Ishikawa (cell line): ENCODE measurements around the gene TNFRSF12A.

Experiments used
- CEBPB ChIP-seq: IDR thresholded peaks from 2 replicates; pipeline ENCODE4 v1.6.1; 2012
- CREB1 ChIP-seq: IDR thresholded peaks from 2 replicates; pipeline ENCODE4 v1.6.1; 2012; ENCODE audit warnings: low read depth
- EGR1 ChIP-seq: IDR thresholded peaks from 2 replicates; pipeline ENCODE4 v1.6.1; 2012
- EP300 ChIP-seq: IDR thresholded peaks from 2 replicates; pipeline ENCODE4 v1.6.1; 2012; ENCODE audit warnings: borderline replicate concordance
- FOXM1 ChIP-seq: IDR thresholded peaks from 2 replicates; pipeline ENCODE4 v1.6.1; 2012; ENCODE audit warnings: low read depth, borderline replicate concordance
- NFIC ChIP-seq: IDR thresholded peaks from 2 replicates; pipeline ENCODE4 v1.6.1; 2012
- RAD21 ChIP-seq: IDR thresholded peaks from 2 replicates; pipeline ENCODE4 v1.6.1; 2012; ENCODE audit warnings: low read depth
- TAF1 ChIP-seq: IDR thresholded peaks from 2 replicates; pipeline ENCODE4 v1.6.1; 2012; ENCODE audit warnings: low read depth, mild to moderate bottlenecking
- TCF12 ChIP-seq: IDR thresholded peaks from 2 replicates; pipeline ENCODE4 v1.6.1; 2012; ENCODE audit warnings: low read depth
- TEAD4 ChIP-seq: IDR thresholded peaks from 2 replicates; pipeline ENCODE4 v1.6.1; 2012
- YY1 ChIP-seq: IDR thresholded peaks from 2 replicates; pipeline ENCODE4 v1.6.1; 2012; ENCODE audit warnings: low read depth
- ZBTB7A ChIP-seq: IDR thresholded peaks from 2 replicates; pipeline ENCODE4 v1.6.1; 2012; ENCODE audit warnings: low read depth
- TF ChIP-seq, protein P1 (sequence below): IDR thresholded peaks from 2 replicates; pipeline ENCODE4 v1.6.1; 2012
- TF ChIP-seq, protein P2 (sequence below): IDR thresholded peaks from 2 replicates; pipeline ENCODE4 v1.6.1; 2012; ENCODE audit warnings: low read depth, mild to moderate bottlenecking
- TF ChIP-seq, protein P3 (sequence below): IDR thresholded peaks from 2 replicates; pipeline ENCODE4 v1.6.1; 2012

TNFRSF12A gene

DNA sequence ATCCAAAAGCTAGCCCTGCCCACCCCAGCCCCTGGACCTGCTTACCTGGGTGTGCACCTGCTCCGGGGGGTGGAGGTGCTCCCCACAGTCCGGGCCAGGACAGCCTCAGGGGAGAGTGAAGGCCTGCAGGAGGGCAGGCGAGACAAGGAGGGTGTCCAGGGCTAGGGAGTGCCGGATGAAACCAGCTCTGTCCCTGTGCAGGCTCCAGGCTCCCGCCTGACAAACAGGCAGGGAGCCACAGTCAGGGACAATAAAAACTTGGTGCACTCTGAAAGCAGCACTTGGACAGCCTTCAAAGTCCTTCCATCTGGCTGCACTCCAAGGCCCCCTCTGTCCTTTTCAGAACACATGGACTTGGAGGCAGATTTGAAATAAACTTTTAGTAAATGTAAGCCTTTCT, 47.1 kb upstream of the TNFRSF12A start:
- TF ChIP-seq EGR1 (no peak), YY1 (no peak), CEBPB (no peak), EP300 (no peak), TCF12 (no peak), NFIC (no peak), ZBTB7A (no peak), RAD21 (no peak), TAF1 (no peak), FOXM1 (no peak), TEAD4 (no peak), CREB1 (no peak)
- TF ChIP-seq, protein P1, sequence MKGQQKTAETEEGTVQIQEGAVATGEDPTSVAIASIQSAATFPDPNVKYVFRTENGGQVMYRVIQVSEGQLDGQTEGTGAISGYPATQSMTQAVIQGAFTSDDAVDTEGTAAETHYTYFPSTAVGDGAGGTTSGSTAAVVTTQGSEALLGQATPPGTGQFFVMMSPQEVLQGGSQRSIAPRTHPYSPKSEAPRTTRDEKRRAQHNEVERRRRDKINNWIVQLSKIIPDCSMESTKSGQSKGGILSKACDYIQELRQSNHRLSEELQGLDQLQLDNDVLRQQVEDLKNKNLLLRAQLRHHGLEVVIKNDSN, result no peak
- TF ChIP-seq, protein P2, sequence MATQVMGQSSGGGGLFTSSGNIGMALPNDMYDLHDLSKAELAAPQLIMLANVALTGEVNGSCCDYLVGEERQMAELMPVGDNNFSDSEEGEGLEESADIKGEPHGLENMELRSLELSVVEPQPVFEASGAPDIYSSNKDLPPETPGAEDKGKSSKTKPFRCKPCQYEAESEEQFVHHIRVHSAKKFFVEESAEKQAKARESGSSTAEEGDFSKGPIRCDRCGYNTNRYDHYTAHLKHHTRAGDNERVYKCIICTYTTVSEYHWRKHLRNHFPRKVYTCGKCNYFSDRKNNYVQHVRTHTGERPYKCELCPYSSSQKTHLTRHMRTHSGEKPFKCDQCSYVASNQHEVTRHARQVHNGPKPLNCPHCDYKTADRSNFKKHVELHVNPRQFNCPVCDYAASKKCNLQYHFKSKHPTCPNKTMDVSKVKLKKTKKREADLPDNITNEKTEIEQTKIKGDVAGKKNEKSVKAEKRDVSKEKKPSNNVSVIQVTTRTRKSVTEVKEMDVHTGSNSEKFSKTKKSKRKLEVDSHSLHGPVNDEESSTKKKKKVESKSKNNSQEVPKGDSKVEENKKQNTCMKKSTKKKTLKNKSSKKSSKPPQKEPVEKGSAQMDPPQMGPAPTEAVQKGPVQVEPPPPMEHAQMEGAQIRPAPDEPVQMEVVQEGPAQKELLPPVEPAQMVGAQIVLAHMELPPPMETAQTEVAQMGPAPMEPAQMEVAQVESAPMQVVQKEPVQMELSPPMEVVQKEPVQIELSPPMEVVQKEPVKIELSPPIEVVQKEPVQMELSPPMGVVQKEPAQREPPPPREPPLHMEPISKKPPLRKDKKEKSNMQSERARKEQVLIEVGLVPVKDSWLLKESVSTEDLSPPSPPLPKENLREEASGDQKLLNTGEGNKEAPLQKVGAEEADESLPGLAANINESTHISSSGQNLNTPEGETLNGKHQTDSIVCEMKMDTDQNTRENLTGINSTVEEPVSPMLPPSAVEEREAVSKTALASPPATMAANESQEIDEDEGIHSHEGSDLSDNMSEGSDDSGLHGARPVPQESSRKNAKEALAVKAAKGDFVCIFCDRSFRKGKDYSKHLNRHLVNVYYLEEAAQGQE, result no peak
- TF ChIP-seq, protein P3, sequence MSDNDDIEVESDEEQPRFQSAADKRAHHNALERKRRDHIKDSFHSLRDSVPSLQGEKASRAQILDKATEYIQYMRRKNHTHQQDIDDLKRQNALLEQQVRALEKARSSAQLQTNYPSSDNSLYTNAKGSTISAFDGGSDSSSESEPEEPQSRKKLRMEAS, result no peak

- TF ChIP-seq EP300, result no peak
- TF ChIP-seq, protein P1, result no peak
These were observed 46.4 kb upstream of the TNFRSF12A start for GRCh38 chr16:2973605-2974318.

GRCh38 chr16:2974319-2975056, 45.7 kb upstream of the TNFRSF12A start:
- TF ChIP-seq YY1 (no peak), TAF1 (no peak), EP300 (no peak), RAD21 (no peak), ZBTB7A (no peak), TEAD4 (no peak), FOXM1 (no peak), NFIC (no peak), EGR1 (no peak), CEBPB (no peak), TCF12 (no peak), CREB1 (no peak)
- TF ChIP-seq, protein P3, result no peak

GRCh38 chr16:2975161-2975795, 44.9 kb upstream of the TNFRSF12A start:
- TF ChIP-seq CEBPB, result no peak
- no peak for TF ChIP-seq ZBTB7A
- no peak for TF ChIP-seq RAD21
- no peak for TF ChIP-seq TEAD4
- TF ChIP-seq EP300, result no peak
- TF ChIP-seq, protein P1, result no peak
- TF ChIP-seq YY1, result no peak
- no peak for TF ChIP-seq TCF12
- no peak for TF ChIP-seq FOXM1
- TF ChIP-seq, protein P2, result no peak
- no peak for TF ChIP-seq NFIC
- TF ChIP-seq EGR1, result no peak
- TF ChIP-seq CREB1, result no peak
- TF ChIP-seq TAF1, result no peak
- TF ChIP-seq, protein P3, result no peak

DNA sequence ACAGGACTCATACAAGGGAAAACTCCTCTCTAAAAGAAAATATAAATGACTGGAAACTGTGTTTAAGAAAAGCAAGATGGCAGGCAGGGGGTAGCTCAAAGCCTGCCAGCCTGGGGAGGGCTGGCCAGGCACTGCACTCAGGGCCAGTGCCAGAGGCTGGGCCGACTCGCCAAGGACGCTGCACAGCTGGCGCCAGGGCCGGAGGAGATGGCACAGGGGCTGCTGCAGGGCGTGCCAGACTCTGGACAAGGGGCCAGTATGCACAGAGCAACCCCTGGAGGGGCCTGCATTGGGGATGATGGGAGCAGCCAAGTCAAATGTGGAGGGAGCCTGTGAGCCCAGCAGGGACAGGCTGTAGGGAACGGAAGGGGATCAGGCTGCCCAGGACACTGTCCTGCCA, 44.0 kb upstream of the TNFRSF12A start:
- TF ChIP-seq TAF1, result no peak
- no peak for TF ChIP-seq TEAD4
- TF ChIP-seq EP300, result no peak
- no peak for TF ChIP-seq CREB1
- no peak for TF ChIP-seq EGR1
- no peak for TF ChIP-seq RAD21
- TF ChIP-seq NFIC, result no peak
- no peak for TF ChIP-seq TCF12
- no peak for TF ChIP-seq YY1
- no peak for TF ChIP-seq ZBTB7A
- TF ChIP-seq, protein P3, result no peak
- TF ChIP-seq CEBPB, result no peak
- TF ChIP-seq, protein P1, result no peak
- TF ChIP-seq FOXM1, result no peak
- TF ChIP-seq, protein P2, result no peak
